ENCODE measurements around the gene CTNND2.
A peak's percentile ranks its signal among the peaks of the same experiment; 100 is the strongest.

The CTNND2 gene

GRCh38 chr5:11372191-11372590 is 532.1 kb downstream of the CTNND2 start:
- no peak for DNase-seq

GRCh38 chr5:11371021-11371420 is 533.2 kb downstream of the CTNND2 start:
- no peak for DNase-seq

- DNase-seq, result no peak
Observed at GRCh38 chr5:11364531-11364930, 539.7 kb downstream of the CTNND2 start.

- DNase-seq, result no peak
Observed at GRCh38 chr5:11363631-11364178, 540.5 kb downstream of the CTNND2 start.

GRCh38 chr5:11361768-11362167 is 542.5 kb downstream of the CTNND2 start:
- no peak for DNase-seq

- no peak for DNase-seq
Observed at GRCh38 chr5:11357928-11358327, 546.3 kb downstream of the CTNND2 start.

GRCh38 chr5:11355491-11355890 is 548.8 kb downstream of the CTNND2 start:
- DNase-seq, result no peak

GRCh38 chr5:11346336-11346735 is 557.9 kb downstream of the CTNND2 start:
- DNase-seq, result no peak

GRCh38 chr5:11335881-11336760 is 568.1 kb downstream of the CTNND2 start:
- DNase-seq, result no peak

GRCh38 chr5:11334404-11334803 is 569.8 kb downstream of the CTNND2 start:
- no peak for DNase-seq

GRCh38 chr5:11329679-11330078 is 574.6 kb downstream of the CTNND2 start:
- DNase-seq, result no peak

- no peak for DNase-seq
Observed at GRCh38 chr5:11324521-11325289, 579.5 kb downstream of the CTNND2 start.

- DNase-seq, result peak in 2 of 4 experiments; percentile 5 to 34
Observed at GRCh38 chr5:11323761-11324160, 580.5 kb downstream of the CTNND2 start.

GRCh38 chr5:11322133-11322532 is 582.1 kb downstream of the CTNND2 start:
- peak; percentile 58 to 87 (median 75) for DNase-seq

GRCh38 chr5:11319836-11320580 is 584.2 kb downstream of the CTNND2 start:
- DNase-seq, result no peak

GRCh38 chr5:11313694-11314093 is 590.6 kb downstream of the CTNND2 start:
- peak; percentile 5 to 41 (median 27) for DNase-seq

GRCh38 chr5:11311731-11312130 is 592.5 kb downstream of the CTNND2 start:
- no peak for DNase-seq

- DNase-seq, result no peak
Observed at GRCh38 chr5:11311272-11311671, 593.0 kb downstream of the CTNND2 start.

GRCh38 chr5:11310158-11310557 is 594.1 kb downstream of the CTNND2 start:
- no peak for DNase-seq

- no peak for DNase-seq
Observed at GRCh38 chr5:11306365-11306764, 597.9 kb downstream of the CTNND2 start.

GRCh38 chr5:11305245-11305644 is 599.0 kb downstream of the CTNND2 start:
- DNase-seq, result no peak

GRCh38 chr5:11304641-11305040 is 599.6 kb downstream of the CTNND2 start:
- no peak for DNase-seq

GRCh38 chr5:11302663-11303062 is 601.6 kb downstream of the CTNND2 start:
- DNase-seq, result peak; percentile 67 to 88 (median 80)
